Astrocyte (in vitro differentiated cells and primary cell): Measurements from ENCODE around the gene THOC6. TPM values are rescaled to one million over a fixed set of nuclear protein-coding genes. Genes with fewer than 3 reads are reported as not detected.

Source experiments
- DNase-seq: peaks from one replicate; pipeline ENCODE4 v3.0.0-alpha.2; 2010; ENCODE audit warnings: low read depth
- FAIRE-seq: peaks from 2 replicates; lab custom pipeline; 2011; peaks lifted over from hg19 to GRCh38; lab: Jason Lieb, UNC
- H2AFZ ChIP-seq: 2 replicates; pipeline ENCODE4 v1.6.0; 2012; ENCODE audit warnings: low read depth, low read length, inconsistent platforms
- H3K27ac ChIP-seq: 2 replicates; pipeline ENCODE4 v1.5.1; 2011; ENCODE audit warnings: low read depth, low read length, inconsistent platforms
- H3K27me3 ChIP-seq: 2 replicates; pipeline ENCODE4 v1.6.0; 2011; ENCODE audit warnings: low read length, inconsistent platforms; ENCODE audit not compliant: insufficient read depth
- H3K36me3 ChIP-seq: 2 replicates; pipeline ENCODE4 v1.5.1; 2011; ENCODE audit warnings: low read length, inconsistent platforms; ENCODE audit not compliant: insufficient read depth
- H3K4me1 ChIP-seq: 2 replicates; pipeline ENCODE4 v1.5.1; 2011; ENCODE audit warnings: low read length, inconsistent platforms; ENCODE audit not compliant: insufficient read depth
- H3K4me2 ChIP-seq: 2 replicates; pipeline ENCODE4 v1.6.0; 2012; ENCODE audit warnings: low read length, inconsistent platforms
- H3K4me3 ChIP-seq: 2 replicates; pipeline ENCODE4 v1.5.1; 2011; ENCODE audit warnings: low read depth, mild to moderate bottlenecking, low read length, inconsistent platforms; ENCODE audit not compliant: insufficient read depth
- H3K79me2 ChIP-seq: 2 replicates; pipeline ENCODE4 v1.6.0; 2012; ENCODE audit warnings: mild to moderate bottlenecking, low read length, inconsistent platforms; ENCODE audit not compliant: insufficient read depth
- H3K9ac ChIP-seq: 2 replicates; pipeline ENCODE4 v1.6.0; 2012; ENCODE audit warnings: mild to moderate bottlenecking, low read length, inconsistent platforms
- H3K9me3 ChIP-seq: 2 replicates; pipeline ENCODE4 v1.5.1; 2012; ENCODE audit warnings: low read depth, mild to moderate bottlenecking, low read length, inconsistent platforms; ENCODE audit not compliant: insufficient read depth
- H4K20me1 ChIP-seq: 2 replicates; pipeline ENCODE4 v1.6.0; 2012; ENCODE audit warnings: low read length, inconsistent platforms; ENCODE audit not compliant: insufficient read depth
- H3K27ac Mint-ChIP-seq: one replicate; pipeline ENCODE4 v1.8.0; 2021; ENCODE audit warnings: mild to moderate bottlenecking, mixed read lengths; ENCODE audit not compliant: unreplicated experiment
- H3K27me3 Mint-ChIP-seq: one replicate; pipeline ENCODE4 v1.8.0; 2021; ENCODE audit warnings: low read depth, mixed read lengths; ENCODE audit not compliant: unreplicated experiment
- H3K36me3 Mint-ChIP-seq: one replicate; pipeline ENCODE4 v1.8.0; 2021; ENCODE audit warnings: low read depth, mixed read lengths; ENCODE audit not compliant: unreplicated experiment
- H3K4me1 Mint-ChIP-seq: one replicate; pipeline ENCODE4 v1.8.0; 2021; ENCODE audit warnings: low read depth, mixed read lengths; ENCODE audit not compliant: unreplicated experiment
- H3K4me3 Mint-ChIP-seq: one replicate; pipeline ENCODE4 v1.8.0; 2021; ENCODE audit warnings: mild to moderate bottlenecking, moderate library complexity, mixed read lengths; ENCODE audit not compliant: unreplicated experiment
- H3K9me3 Mint-ChIP-seq: one replicate; pipeline ENCODE4 v1.8.0; 2021; ENCODE audit warnings: mild to moderate bottlenecking, mixed read lengths; ENCODE audit not compliant: unreplicated experiment
- CTCF ChIP-seq: IDR thresholded peaks from 2 replicates; pipeline ENCODE4 v1.5.1; 2011; ENCODE audit warnings: low read depth, mild to moderate bottlenecking, inconsistent platforms, low read length, moderate library complexity; ENCODE audit not compliant: insufficient read depth
- EZH2 ChIP-seq: IDR thresholded peaks from 2 replicates; pipeline ENCODE4 v1.6.1; 2012; ENCODE audit warnings: mild to moderate bottlenecking, low read length, inconsistent platforms; ENCODE audit not compliant: insufficient read depth
- total RNA-seq: library from RNA; stranded (reverse); gene quantifications from 2 replicates; pipeline ENCODE4 v1.2.1, GENCODE V29; 2021

The THOC6 gene
- total RNA-seq, 1 donor from 2014 or later = 22.3 TPM

GRCh38 chr16:3019594-3020246 lies 4.1 kb upstream of the THOC6 start:
- Histone ChIP-seq H3K79me2 (peaks cover 5% of the 10 kb centered on the region), H3K27me3 (no peaks in the 10 kb centered on the region), H3K4me3 (peak overlapping the region; percentile 52), H3K9ac (peak overlapping the region; percentile 99), H3K36me3 (no peaks in the 10 kb centered on the region), H3K4me2 (peak overlapping the region; percentile 88), H3K9me3 (no peaks in the 10 kb centered on the region), H4K20me1 (peaks cover 6% of the 10 kb centered on the region), H3K27ac (peak overlapping the region; percentile 100), H2AFZ (peak overlapping the region; percentile 68), H3K4me1 (peaks cover 29% of the 10 kb centered on the region)
- Mint-ChIP-seq H3K4me3 (peak overlapping the region; percentile 90), H3K9me3 (no peaks in the 10 kb centered on the region), H3K36me3 (peaks cover 5% of the 10 kb centered on the region), H3K4me1 (peaks cover 18% of the 10 kb centered on the region), H3K27me3 (no peaks in the 10 kb centered on the region), H3K27ac (peak overlapping the region; percentile 90)
- DNase-seq (no peak), FAIRE-seq (no peak)
- TF ChIP-seq EZH2 (no peak), CTCF (no peak)

DNA sequence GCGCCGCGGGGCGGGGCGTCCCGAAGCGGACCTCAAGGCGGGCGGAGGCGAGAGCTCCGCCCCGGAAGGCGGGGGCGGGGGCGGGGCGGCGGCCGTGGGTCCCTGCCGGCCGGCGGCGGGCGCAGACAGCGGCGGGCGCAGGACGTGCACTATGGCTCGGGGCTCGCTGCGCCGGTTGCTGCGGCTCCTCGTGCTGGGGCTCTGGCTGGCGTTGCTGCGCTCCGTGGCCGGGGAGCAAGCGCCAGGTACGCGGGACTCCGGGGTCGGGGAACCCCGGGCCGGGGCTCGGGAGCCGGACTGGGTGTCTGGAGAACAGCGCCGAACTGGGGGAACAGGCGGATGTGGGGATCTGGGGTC lies 3.6 kb upstream of the THOC6 start, which contains the start of gene TNFRSF12A:
TSS of gene TNFRSF12A (plus strand) at position 122 of the 357 bp plus-strand sequence. CDS start at position 152, 30 bp downstream.
- H3K9me3 ChIP-seq = no peaks in the 10 kb centered on the region
- peaks cover 5% of the 10 kb centered on the region for H3K79me2 ChIP-seq
- H3K4me1 Mint-ChIP-seq = peaks cover 15% of the 10 kb centered on the region
- peaks cover 2% of the 10 kb centered on the region for H3K36me3 Mint-ChIP-seq
- DNase-seq (peak; percentile 35), FAIRE-seq (no peak)
- H4K20me1 ChIP-seq = peaks cover 7% of the 10 kb centered on the region
- peak within 1 kb of the TSS; percentile 100 for H3K27ac ChIP-seq
- peak within 1 kb of the TSS; percentile 93 for H3K4me3 Mint-ChIP-seq
- H3K27ac Mint-ChIP-seq = peak within 1 kb of the TSS; percentile 100
- peak within 1 kb of the TSS; percentile 68 for H2AFZ ChIP-seq
- H3K4me3 ChIP-seq = peak within 1 kb of the TSS; percentile 94
- no peaks in the 10 kb centered on the region for H3K36me3 ChIP-seq
- no peaks in the 10 kb centered on the region for H3K27me3 Mint-ChIP-seq
- peak within 1 kb of the TSS; percentile 88 for H3K4me2 ChIP-seq
- no peaks in the 10 kb centered on the region for H3K27me3 ChIP-seq
- TF ChIP-seq EZH2 (no peak), CTCF (no peak)
- H3K9ac ChIP-seq = peak within 1 kb of the TSS; percentile 99
- peaks cover 29% of the 10 kb centered on the region for H3K4me1 ChIP-seq
- H3K9me3 Mint-ChIP-seq = no peaks in the 10 kb centered on the region
